ENCODE results near the gene SELENOK. TPM values are rescaled to one million over a fixed set of nuclear protein-coding genes. Genes with fewer than 3 reads are reported as not detected.

The SELENOK gene
- total RNA-seq, 1 donor from 2014 or later, result 58.4 TPM

GRCh38 chr3:53913401-53913800, 21.7 kb upstream of the SELENOK start:
- no peaks in the 10 kb centered on the region for H3K27me3 ChIP-seq (ENCODE audit: control insufficient read depth, insufficient read depth, low read length)
- H3K4me3 ChIP-seq (ENCODE audit: low read depth, low read length), result no peak overlapping the region
- H3K36me3 ChIP-seq (ENCODE audit: control insufficient read depth, insufficient read depth, low read length), result no peaks in the 10 kb centered on the region
- no peak for DNase-seq (ENCODE audit: low read depth)
- TF ChIP-seq CTCF (IDR thresholded peaks at IDR 0.05; ENCODE audit: insufficient read depth, low read length, poor library complexity, severe bottlenecking), result no peak

DNA sequence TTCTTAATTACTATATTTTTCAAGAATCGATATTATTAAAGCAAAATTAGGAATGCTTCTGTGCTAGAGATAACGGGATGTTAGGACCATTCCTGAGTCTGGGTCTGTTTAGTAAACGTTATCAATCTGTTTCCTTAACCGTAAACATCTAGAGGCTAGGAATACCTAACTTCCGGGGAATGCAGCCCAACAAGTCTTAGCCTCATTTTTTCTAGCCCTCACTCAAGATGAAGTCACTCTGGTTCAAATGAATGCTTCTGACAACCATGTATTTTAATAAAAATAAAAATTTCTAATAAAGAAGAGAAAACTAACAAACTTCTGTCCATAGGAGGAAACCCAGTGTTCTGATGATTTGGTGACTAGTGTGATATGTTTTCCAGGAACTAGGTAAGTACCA, 11.1 kb upstream of the SELENOK start:
- no peak for DNase-seq (ENCODE audit: low read depth)
- no peak for TF ChIP-seq CTCF (IDR thresholded peaks at IDR 0.05; ENCODE audit: insufficient read depth, low read length, poor library complexity, severe bottlenecking)
- H3K36me3 ChIP-seq (ENCODE audit: control insufficient read depth, insufficient read depth, low read length), result no peaks in the 10 kb centered on the region
- H3K4me3 ChIP-seq (ENCODE audit: low read depth, low read length), result no peak overlapping the region
- no peaks in the 10 kb centered on the region for H3K27me3 ChIP-seq (ENCODE audit: control insufficient read depth, insufficient read depth, low read length)

DNA sequence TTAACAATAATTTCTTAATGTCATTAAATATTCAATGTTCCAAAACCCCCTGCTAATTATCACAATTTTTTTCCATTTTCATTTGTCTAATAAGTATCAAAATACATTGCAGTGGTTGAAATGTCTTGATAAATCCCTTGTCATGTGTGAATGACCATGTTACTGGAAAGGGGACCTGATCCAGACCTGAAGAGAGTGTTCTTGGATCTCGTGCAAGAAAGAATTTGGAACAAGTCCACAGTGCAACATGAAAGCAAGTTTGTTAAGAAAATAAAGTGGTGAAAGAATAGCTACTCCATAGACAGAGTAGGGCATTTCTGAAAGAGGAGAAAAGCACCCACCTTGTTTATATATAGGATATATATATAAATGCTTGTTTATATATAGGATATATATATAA, 10.4 kb upstream of the SELENOK start:
- Histone ChIP-seq H3K4me3 (ENCODE audit: low read depth, low read length) (no peak overlapping the region), H3K36me3 (ENCODE audit: control insufficient read depth, insufficient read depth, low read length) (no peaks in the 10 kb centered on the region), H3K27me3 (ENCODE audit: control insufficient read depth, insufficient read depth, low read length) (no peaks in the 10 kb centered on the region)
- no peak for DNase-seq (ENCODE audit: low read depth)
- TF ChIP-seq CTCF (IDR thresholded peaks at IDR 0.05; ENCODE audit: insufficient read depth, low read length, poor library complexity, severe bottlenecking), result no peak

DNA sequence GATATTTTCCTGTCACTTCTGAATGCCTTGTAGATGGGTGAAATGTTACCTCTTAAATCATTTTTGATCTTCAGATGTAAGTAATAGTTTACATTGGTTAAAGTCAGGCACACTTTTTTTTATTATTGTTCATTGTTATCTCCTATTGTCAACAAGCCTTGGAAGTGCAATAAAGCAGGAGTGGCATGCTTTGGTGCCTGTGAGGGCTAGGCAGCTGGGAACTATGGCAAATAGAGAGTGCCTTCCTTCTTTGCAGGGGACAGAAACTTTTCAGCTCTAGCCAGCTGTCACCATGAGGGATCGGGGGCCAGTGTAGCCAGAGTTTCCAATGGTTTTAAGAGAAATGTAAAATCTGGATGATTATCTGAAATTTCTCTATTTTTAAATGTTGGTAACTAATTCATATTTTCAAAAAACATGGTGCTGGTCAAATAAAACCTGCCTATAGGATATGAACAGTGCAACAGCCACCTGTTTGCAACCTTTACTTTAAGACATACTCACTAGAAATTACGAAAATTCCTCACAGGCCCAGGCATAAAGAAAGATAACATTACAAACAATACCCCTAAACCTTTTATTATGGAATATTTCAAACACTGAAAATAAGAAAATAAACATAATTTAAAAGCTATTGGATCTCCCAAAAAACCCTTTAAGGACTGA, 9.1 kb upstream of the SELENOK start:
- TF ChIP-seq CTCF (IDR thresholded peaks at IDR 0.05; ENCODE audit: insufficient read depth, low read length, poor library complexity, severe bottlenecking), result no peak
- Histone ChIP-seq H3K27me3 (ENCODE audit: control insufficient read depth, insufficient read depth, low read length) (no peaks in the 10 kb centered on the region), H3K36me3 (ENCODE audit: control insufficient read depth, insufficient read depth, low read length) (no peaks in the 10 kb centered on the region), H3K4me3 (ENCODE audit: low read depth, low read length) (no peak overlapping the region)
- no peak for DNase-seq (ENCODE audit: low read depth)

GRCh38 chr3:53899750-53900149, 8.1 kb upstream of the SELENOK start:
- no peak for TF ChIP-seq CTCF (IDR thresholded peaks at IDR 0.05; ENCODE audit: insufficient read depth, low read length, poor library complexity, severe bottlenecking)
- DNase-seq (ENCODE audit: low read depth), result no peak
- H3K36me3 ChIP-seq (ENCODE audit: control insufficient read depth, insufficient read depth, low read length), result no peaks in the 10 kb centered on the region
- H3K27me3 ChIP-seq (ENCODE audit: control insufficient read depth, insufficient read depth, low read length), result no peaks in the 10 kb centered on the region
- no peak overlapping the region for H3K4me3 ChIP-seq (ENCODE audit: low read depth, low read length)

- no peaks in the 10 kb centered on the region for H3K36me3 ChIP-seq (ENCODE audit: control insufficient read depth, insufficient read depth, low read length)
- no peak for TF ChIP-seq CTCF (IDR thresholded peaks at IDR 0.05; ENCODE audit: insufficient read depth, low read length, poor library complexity, severe bottlenecking)
- H3K4me3 ChIP-seq (ENCODE audit: low read depth, low read length), result peak overlapping the region; percentile 50
- DNase-seq (ENCODE audit: low read depth), result no peak
- H3K27me3 ChIP-seq (ENCODE audit: control insufficient read depth, insufficient read depth, low read length), result no peaks in the 10 kb centered on the region
Observed at GRCh38 chr3:53892286-53892637, 603 bp upstream of the SELENOK start.

Data from kidney epithelial cell (primary cell).